Measurements from ENCODE around the gene SSMEM1.
"Not testable (repeated sequence)": the region's sequence is repeated elsewhere in the genome, so short reads cannot be mapped to it uniquely, and the experiment has no call there.

Gene SSMEM1

GRCh38 chr7:130242198-130243014, 34.7 kb downstream of the SSMEM1 start:
- FAIRE-seq (peak; percentile 71), DNase-seq (ENCODE audit: extremely low spot score, insufficient read length, low read depth) (peak; percentile 30)

DNA sequence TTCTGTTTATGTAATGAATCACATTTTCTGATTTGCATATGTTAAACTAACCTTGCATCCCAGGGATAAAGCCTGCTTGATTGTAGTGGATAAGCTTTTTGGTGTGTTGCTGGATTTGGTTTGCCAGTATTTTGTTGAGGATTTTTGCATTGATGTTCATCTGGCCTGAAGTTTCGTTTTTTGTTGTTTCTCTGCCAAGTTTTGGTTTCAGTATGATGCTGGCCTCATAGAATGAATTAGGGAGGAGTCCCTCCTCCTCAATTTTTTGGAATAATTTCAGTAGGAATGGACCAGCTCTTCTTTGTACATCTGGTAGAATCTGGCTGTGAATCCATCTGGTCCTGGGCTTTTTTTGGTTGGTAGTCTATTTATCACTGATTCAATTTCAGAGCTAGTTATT, 35.8 kb downstream of the SSMEM1 start:
- peak; percentile 70 for FAIRE-seq

DNA sequence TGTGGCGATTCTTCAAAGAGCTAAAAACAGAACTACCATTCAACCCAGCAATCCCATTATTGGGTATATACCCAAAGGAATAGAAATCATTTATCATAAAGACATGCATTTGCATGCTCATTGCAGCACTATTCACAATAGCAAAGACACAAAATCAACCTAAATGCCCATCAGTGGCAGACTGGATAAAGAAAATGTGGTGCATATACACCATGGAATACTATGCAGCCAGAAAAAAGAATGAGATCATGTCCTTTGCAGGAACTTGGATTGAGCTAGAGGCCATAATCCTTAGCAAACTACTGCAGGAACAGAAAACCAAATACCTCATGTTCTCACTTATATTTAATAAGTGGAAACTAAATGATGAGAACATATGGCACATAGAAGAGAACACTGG, 38.8 kb downstream of the SSMEM1 start:
- not testable (repeated sequence) for DNase-seq (ENCODE audit: extremely low spot score, insufficient read length, low read depth); FAIRE-seq

More for the DNA sequence above, 35.8 kb downstream of the SSMEM1 start:
- not testable (repeated sequence) for DNase-seq (ENCODE audit: extremely low spot score, insufficient read length, low read depth)

- not testable (repeated sequence) for FAIRE-seq; DNase-seq (ENCODE audit: extremely low spot score, insufficient read length, low read depth)
These were observed 41.2 kb downstream of the SSMEM1 start for GRCh38 chr7:130248842-130249241.

GRCh38 chr7:130249626-130250025, 42.0 kb downstream of the SSMEM1 start:
- DNase-seq (ENCODE audit: extremely low spot score, insufficient read length, low read depth); FAIRE-seq: not testable (repeated sequence)

DNA sequence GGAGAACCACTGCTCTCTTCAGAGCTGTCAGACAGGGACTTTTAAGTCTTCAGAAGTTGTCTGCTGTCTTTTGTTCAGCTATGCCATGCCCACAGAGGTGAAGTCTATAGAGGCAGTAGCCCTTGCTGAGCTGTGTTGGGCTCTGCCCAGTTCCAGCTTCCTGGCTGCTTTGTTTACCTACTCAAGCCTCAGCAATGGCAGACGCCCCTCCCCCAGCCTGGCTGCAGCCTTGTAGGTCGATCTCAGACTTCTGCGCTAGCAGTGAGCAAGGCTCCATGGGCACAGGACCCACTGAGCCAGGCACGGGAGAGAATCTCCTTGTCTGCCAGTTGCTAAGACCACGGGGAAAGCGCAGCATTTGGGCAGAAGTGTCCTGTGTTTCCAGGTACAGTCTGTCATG, 46.9 kb downstream of the SSMEM1 start:
- FAIRE-seq = no peak

DNA sequence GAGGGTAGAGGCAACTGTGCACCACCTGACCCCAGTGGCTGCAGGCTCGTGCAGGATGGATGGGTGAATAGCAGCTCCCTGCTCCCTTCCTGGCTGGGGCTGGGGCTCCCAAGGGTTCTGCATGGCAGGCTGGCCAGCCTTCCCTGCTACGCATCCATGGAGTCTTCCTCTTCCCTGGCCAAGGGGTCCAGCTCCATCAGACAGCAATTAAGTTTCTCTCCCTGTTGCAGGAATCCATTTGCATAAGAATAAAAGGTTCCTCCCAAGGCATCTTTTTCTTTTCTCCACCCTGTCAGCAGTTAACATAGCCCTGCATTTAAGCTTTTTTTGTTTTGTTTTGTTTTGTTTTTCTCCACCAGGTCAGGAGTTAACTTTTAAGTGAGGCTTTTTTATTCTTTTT, 49.0 kb downstream of the SSMEM1 start:
- DNase-seq (ENCODE audit: extremely low spot score, insufficient read length, low read depth) (no peak), FAIRE-seq (no peak)

More for the DNA sequence above, 46.9 kb downstream of the SSMEM1 start:
- no peak for DNase-seq (ENCODE audit: extremely low spot score, insufficient read length, low read depth)

- FAIRE-seq (no peak), DNase-seq (ENCODE audit: extremely low spot score, insufficient read length, low read depth) (no peak)
These were observed 50.9 kb downstream of the SSMEM1 start for GRCh38 chr7:130258494-130259078.

DNA sequence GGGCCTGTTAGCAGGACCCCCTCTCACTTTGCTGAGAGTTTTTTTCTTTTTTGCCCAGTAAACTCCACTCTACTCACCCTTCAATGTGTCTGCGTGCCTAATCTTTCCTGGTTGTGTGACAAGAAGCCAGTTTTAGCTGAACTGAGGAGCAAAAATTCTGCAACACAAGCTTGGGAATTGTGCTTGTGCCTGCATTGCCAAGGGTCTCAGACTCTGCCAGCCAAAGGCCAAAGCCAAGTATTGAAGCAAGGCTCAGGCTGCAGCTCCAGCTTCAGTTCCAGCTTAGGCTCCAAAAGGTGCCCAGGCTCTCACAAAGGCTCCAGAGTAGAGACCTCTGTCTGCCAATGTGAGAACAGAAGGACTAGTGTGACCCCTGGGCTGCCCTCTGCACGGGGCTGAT, 54.8 kb downstream of the SSMEM1 start:
- FAIRE-seq = no peak
- no peak for DNase-seq (ENCODE audit: extremely low spot score, insufficient read length, low read depth)

DNA sequence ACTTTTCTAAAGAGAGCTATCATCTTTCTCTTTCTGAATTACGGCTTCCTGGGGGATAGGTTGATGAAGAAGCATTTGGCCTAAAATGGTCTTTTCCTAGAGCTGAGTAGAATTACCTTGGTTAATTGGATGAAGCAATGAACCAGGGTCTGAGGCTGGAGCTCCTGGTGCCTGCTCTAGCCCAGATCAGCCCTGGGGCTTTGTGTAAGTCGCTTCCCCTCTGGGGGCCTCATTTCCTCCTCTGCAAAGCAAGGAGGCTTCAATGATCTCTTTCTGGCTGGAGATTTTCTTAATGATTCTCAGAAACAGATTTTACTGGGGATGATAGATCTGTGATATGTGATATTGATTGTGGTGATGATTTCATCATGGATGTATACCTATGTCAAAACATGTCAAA, 55.5 kb downstream of the SSMEM1 start:
- DNase-seq (ENCODE audit: extremely low spot score, insufficient read length, low read depth) = no peak
- FAIRE-seq = no peak

Data from GM18507 (cell line).